Upper lobe of right lung (tissue), 1 donor: ENCODE data around the gene TANK. TPM values are rescaled to one million over a fixed set of nuclear protein-coding genes. Genes with fewer than 3 reads are reported as not detected.
A peak's percentile ranks its signal among the peaks of the same experiment; 100 is the strongest.
"Not testable (repeated sequence)": the region's sequence is repeated elsewhere in the genome, so short reads cannot be mapped to it uniquely, and the experiment has no call there.

Source experiments
- ATAC-seq: fragments of 200-7000 bp; cut with Tn5 transposase; one replicate; pipeline ENCODE4 v1.9.1; 2020; ENCODE audit warnings: mild to moderate bottlenecking, moderate library complexity
- DNase-seq: peaks from one replicate; pipeline ENCODE4 v3.0.0-alpha.2; 2020
- H3K27ac ChIP-seq: fragments of 200-600 bp; one replicate; pipeline ENCODE4 v1.8.0; 2022
- H3K27me3 ChIP-seq: fragments of 200-600 bp; one replicate; pipeline ENCODE4 v1.8.0; 2022; ENCODE audit warnings: mild to moderate bottlenecking
- H3K36me3 ChIP-seq: fragments of 200-600 bp; one replicate; pipeline ENCODE4 v1.8.0; 2022
- H3K4me1 ChIP-seq: fragments of 200-600 bp; one replicate; pipeline ENCODE4 v1.8.0; 2022
- H3K4me3 ChIP-seq: fragments of 200-600 bp; one replicate; pipeline ENCODE4 v1.8.0; 2022; ENCODE audit warnings: mild to moderate bottlenecking
- H3K9me3 ChIP-seq: fragments of 200-600 bp; one replicate; pipeline ENCODE4 v1.8.0; 2022
- CTCF ChIP-seq: fragments of 200-600 bp; IDR thresholded peaks from one replicate; pipeline ENCODE4 v1.8.0; 2022; ENCODE audit warnings: antibody characterized with exemption
- intact Hi-C: fragments of 100-400 bp; cut with DNase I; formaldehyde crosslinking; loops from one replicate; pipeline ENCODE4 v1.11.0; 2022
- total RNA-seq: library from RNA; stranded (reverse); fragmentation: NEBNext Ultra II Directional; extraction: Animal tissue kit (Norgen Biotek cat#: 25700); gene quantifications from one replicate; pipeline ENCODE4 v1.2.1, GENCODE V29; 2021
- donor health status: DM: no; HTN: yes; CAD: no; lungs with severe emphysema.

The TANK gene
- total RNA-seq, 1 donor from 2014 or later: 79.6 TPM

GRCh38 chr2:161243312-161243711, 83.1 kb downstream of the TANK start:
- no peaks in the 10 kb centered on the region for H3K36me3 ChIP-seq
- TF ChIP-seq CTCF: no peak
- intact Hi-C loops: no loop called here
- no peak overlapping the region for H3K4me3 ChIP-seq
- no peak for DNase-seq
- no peaks in the 10 kb centered on the region for H3K4me1 ChIP-seq
- ATAC-seq: no peak
- H3K9me3 ChIP-seq: no peaks in the 10 kb centered on the region
- H3K27me3 ChIP-seq: peaks cover 7% of the 10 kb centered on the region
- peak overlapping the region; percentile 61 for H3K27ac ChIP-seq

- ATAC-seq: no peak
- H3K27me3 ChIP-seq: peaks cover 13% of the 10 kb centered on the region
- TF ChIP-seq CTCF: no peak
Measured at GRCh38 chr2:161243905-161244304, 83.7 kb downstream of the TANK start.

GRCh38 chr2:161244387-161245260, 84.4 kb downstream of the TANK start:
- H3K9me3 ChIP-seq, H3K4me1 ChIP-seq, intact Hi-C loops, H3K36me3 ChIP-seq: not testable (repeated sequence)
- peak overlapping the region; percentile 61 for H3K27ac ChIP-seq
- ATAC-seq (peak; percentile 99), DNase-seq (peak; percentile 86)
- H3K4me3 ChIP-seq: peak overlapping the region; percentile 31
- peaks cover 13% of the 10 kb centered on the region for H3K27me3 ChIP-seq

More at GRCh38 chr2:161243905-161244304, 83.7 kb downstream of the TANK start:
- no peaks in the 10 kb centered on the region for H3K9me3 ChIP-seq
- peak overlapping the region; percentile 61 for H3K27ac ChIP-seq
- H3K4me1 ChIP-seq: no peaks in the 10 kb centered on the region
- no peak for DNase-seq
- H3K4me3 ChIP-seq: peak overlapping the region; percentile 31
- no peaks in the 10 kb centered on the region for H3K36me3 ChIP-seq
- intact Hi-C loops: no loop called here

GRCh38 chr2:161245261-161245553, 85.0 kb downstream of the TANK start:
- H3K4me3 ChIP-seq: peak overlapping the region; percentile 31
- H3K27ac ChIP-seq: peak overlapping the region; percentile 61
- no peak for TF ChIP-seq CTCF
- no peaks in the 10 kb centered on the region for H3K36me3 ChIP-seq
- H3K4me1 ChIP-seq: no peaks in the 10 kb centered on the region
- DNase-seq (no peak), ATAC-seq (no peak)
- H3K27me3 ChIP-seq: peaks cover 13% of the 10 kb centered on the region
- intact Hi-C loops: no loop called here
- no peaks in the 10 kb centered on the region for H3K9me3 ChIP-seq

GRCh38 chr2:161245671-161246070, 85.4 kb downstream of the TANK start:
- Histone ChIP-seq H3K27ac (no peak overlapping the region), H3K27me3 (peaks cover 13% of the 10 kb centered on the region), H3K4me1 (no peaks in the 10 kb centered on the region), H3K36me3 (no peaks in the 10 kb centered on the region), H3K4me3 (peak overlapping the region; percentile 31), H3K9me3 (no peaks in the 10 kb centered on the region)
- intact Hi-C loops: no loop called here
- ATAC-seq (no peak), DNase-seq (no peak)
- TF ChIP-seq CTCF: no peak

GRCh38 chr2:161246281-161246680, 86.1 kb downstream of the TANK start:
- H3K4me3 ChIP-seq: no peak overlapping the region
- no peak for TF ChIP-seq CTCF
- H3K27me3 ChIP-seq: peaks cover 13% of the 10 kb centered on the region
- ATAC-seq: no peak
- intact Hi-C loops: no loop called here
- H3K27ac ChIP-seq: no peak overlapping the region
- H3K36me3 ChIP-seq: no peaks in the 10 kb centered on the region
- no peaks in the 10 kb centered on the region for H3K9me3 ChIP-seq
- DNase-seq: no peak
- H3K4me1 ChIP-seq: no peaks in the 10 kb centered on the region
